ENCODE measurements around the gene NLGN1. TPM values are rescaled to one million over a fixed set of nuclear protein-coding genes. Genes with fewer than 3 reads are reported as not detected.

NLGN1 gene
- polyA plus RNA-seq, 2 of the 4 experiments (the other 2 are of a cell fraction): not detected

DNA sequence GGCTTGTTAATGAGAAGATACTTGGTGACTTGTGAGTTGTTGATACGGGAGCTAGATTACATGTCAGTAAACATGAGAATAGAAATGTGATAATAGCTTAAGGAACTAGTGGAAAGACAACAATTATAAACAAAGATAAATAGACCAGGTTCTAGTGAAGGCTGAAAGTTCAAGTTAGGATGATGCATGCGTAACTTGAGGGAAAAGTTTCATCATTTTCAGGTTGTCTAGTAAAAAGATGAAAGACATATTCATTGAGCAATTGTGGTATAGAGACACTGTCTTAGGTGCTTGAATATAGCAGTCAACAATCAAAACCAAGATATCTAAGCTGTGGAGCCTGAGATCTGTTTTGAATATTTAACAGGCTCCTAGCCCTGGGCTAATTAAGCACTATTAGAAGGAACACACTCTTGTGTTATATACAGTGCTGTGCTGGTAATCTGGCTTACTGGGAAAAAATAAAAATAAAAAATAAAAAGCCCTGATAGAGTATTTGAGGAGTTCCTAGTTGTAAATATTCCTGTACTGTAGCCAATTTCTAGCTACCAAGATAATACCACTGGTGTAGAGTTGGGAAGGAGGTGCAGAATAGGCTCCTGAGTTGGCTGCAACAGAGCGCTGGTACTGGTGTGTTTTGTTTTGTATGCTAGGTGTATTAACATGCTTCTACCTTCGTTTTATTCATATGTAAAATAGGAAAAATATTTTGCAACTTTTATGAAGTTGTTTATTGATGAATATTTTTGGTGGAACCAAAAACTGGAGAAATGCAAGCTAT is 68.5 kb downstream of the NLGN1 start:
- Histone ChIP-seq H3K4me2 (no peak overlapping the region), H3K4me3 (no peak overlapping the region), H3K9me3 (no peaks in the 10 kb centered on the region), H3K27ac (no peak overlapping the region), H3K4me1 (no peaks in the 10 kb centered on the region)
- CTCF ChIA-PET: no interaction called here
- FAIRE-seq (no peak), DNase-seq (ENCODE audit: low read depth in 1 of 2, low spot score in 1 of 2) (no peak), ATAC-seq (no peak)
- WGBS (ENCODE audit: missing lambda C conversion rate): 41% methylated on average over 4 of the region's 4 CpGs
- POLR2A ChIA-PET: no interaction called here
- no peak for TF ChIP-seq ESRRA (IDR thresholded peaks at IDR 0.05; ENCODE audit: borderline replicate concordance, low read length)
- no peak for TF ChIP-seq FOXS1 (CRISPR knock-in tag; IDR thresholded peaks at IDR 0.05)
- TF ChIP-seq CBX2 (IDR thresholded peaks at IDR 0.05; ENCODE audit: borderline replicate concordance, low read depth): no peak
- TF ChIP-seq, protein P1, sequence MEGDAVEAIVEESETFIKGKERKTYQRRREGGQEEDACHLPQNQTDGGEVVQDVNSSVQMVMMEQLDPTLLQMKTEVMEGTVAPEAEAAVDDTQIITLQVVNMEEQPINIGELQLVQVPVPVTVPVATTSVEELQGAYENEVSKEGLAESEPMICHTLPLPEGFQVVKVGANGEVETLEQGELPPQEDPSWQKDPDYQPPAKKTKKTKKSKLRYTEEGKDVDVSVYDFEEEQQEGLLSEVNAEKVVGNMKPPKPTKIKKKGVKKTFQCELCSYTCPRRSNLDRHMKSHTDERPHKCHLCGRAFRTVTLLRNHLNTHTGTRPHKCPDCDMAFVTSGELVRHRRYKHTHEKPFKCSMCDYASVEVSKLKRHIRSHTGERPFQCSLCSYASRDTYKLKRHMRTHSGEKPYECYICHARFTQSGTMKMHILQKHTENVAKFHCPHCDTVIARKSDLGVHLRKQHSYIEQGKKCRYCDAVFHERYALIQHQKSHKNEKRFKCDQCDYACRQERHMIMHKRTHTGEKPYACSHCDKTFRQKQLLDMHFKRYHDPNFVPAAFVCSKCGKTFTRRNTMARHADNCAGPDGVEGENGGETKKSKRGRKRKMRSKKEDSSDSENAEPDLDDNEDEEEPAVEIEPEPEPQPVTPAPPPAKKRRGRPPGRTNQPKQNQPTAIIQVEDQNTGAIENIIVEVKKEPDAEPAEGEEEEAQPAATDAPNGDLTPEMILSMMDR (IDR thresholded peaks at IDR 0.05): no peak
- no peak for TF ChIP-seq JUNB (IDR thresholded peaks at IDR 0.05)
- TF ChIP-seq MAZ (IDR thresholded peaks at IDR 0.05; ENCODE audit: borderline replicate concordance, low read depth, low read length): no peak
- no peak for TF ChIP-seq KDM1A (IDR thresholded peaks at IDR 0.05; ENCODE audit: low read depth)
- TF ChIP-seq PHF8 (IDR thresholded peaks at IDR 0.05; ENCODE audit: borderline replicate concordance, low read depth): no peak
- no peak for TF ChIP-seq BHLHE40 (IDR thresholded peaks at IDR 0.05; ENCODE audit: low read depth, low read length)
- no peak for TF ChIP-seq RARB (CRISPR knock-in tag; IDR thresholded peaks at IDR 0.05)
- TF ChIP-seq ZFP36 (IDR thresholded peaks at IDR 0.05; ENCODE audit: borderline replicate concordance, partially characterized antibody): no peak
- no peak for TF ChIP-seq NPAS2 (CRISPR knock-in tag; IDR thresholded peaks at IDR 0.05; ENCODE audit: borderline replicate concordance)
- no peak for TF ChIP-seq RFX5 (IDR thresholded peaks at IDR 0.05)
- TF ChIP-seq CHD2 (IDR thresholded peaks at IDR 0.05; ENCODE audit: low read length, partially characterized antibody): no peak
- TF ChIP-seq, protein P2, sequence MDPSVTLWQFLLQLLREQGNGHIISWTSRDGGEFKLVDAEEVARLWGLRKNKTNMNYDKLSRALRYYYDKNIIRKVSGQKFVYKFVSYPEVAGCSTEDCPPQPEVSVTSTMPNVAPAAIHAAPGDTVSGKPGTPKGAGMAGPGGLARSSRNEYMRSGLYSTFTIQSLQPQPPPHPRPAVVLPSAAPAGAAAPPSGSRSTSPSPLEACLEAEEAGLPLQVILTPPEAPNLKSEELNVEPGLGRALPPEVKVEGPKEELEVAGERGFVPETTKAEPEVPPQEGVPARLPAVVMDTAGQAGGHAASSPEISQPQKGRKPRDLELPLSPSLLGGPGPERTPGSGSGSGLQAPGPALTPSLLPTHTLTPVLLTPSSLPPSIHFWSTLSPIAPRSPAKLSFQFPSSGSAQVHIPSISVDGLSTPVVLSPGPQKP (IDR thresholded peaks at IDR 0.05; ENCODE audit: low read depth, low read length): no peak
- no peak for TF ChIP-seq RNF2 (IDR thresholded peaks at IDR 0.05; ENCODE audit: borderline replicate concordance, low read depth)
- TF ChIP-seq HOXA7 (CRISPR knock-in tag; IDR thresholded peaks at IDR 0.05): no peak

DNA sequence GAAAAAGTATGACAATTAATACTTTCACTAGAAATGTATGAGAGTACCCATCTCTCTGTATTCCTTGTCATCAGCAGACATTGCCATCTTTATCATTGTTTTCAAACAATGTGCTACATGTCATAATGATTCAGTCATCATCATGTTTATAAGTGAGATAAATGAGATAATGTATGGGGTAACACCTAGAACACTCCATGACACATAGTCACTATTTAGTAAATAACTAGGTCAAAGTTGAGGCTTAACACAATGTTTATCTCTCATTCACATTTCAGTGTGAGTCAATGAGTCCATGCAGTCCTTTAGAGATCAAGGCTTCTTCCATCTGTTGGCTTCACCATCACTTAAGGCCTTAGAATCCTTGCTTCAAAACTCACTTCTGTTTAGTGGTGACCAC is 70.0 kb downstream of the NLGN1 start:
- no peaks in the 10 kb centered on the region for H3K4me1 ChIP-seq
- ChIA-PET POLR2A (no interaction called here), CTCF (no interaction called here)
- FAIRE-seq: no peak
- H3K4me3 ChIP-seq: no peak overlapping the region
- no peak for ATAC-seq
- no peak overlapping the region for H3K4me2 ChIP-seq
- no peak overlapping the region for H3K27ac ChIP-seq
- H3K9me3 ChIP-seq: no peaks in the 10 kb centered on the region
- TF ChIP-seq RFX5 (IDR thresholded peaks at IDR 0.05) (no peak), FOXS1 (CRISPR knock-in tag; IDR thresholded peaks at IDR 0.05) (no peak), CBX8 (IDR thresholded peaks at IDR 0.05) (no peak), ZC3H11A (IDR thresholded peaks at IDR 0.05) (no peak), RAD21 (conservative IDR thresholded peaks at IDR 0.05 in 1 of 2, IDR thresholded peaks at IDR 0.05 in 1 of 2) (no peak), JUN (IDR thresholded peaks at IDR 0.05) (no peak), EP300 (IDR thresholded peaks at IDR 0.05) (no peak), FOSL2 (IDR thresholded peaks at IDR 0.05) (no peak), FOSL2 (CRISPR knock-in tag; IDR thresholded peaks at IDR 0.05) (no peak), JUNB (IDR thresholded peaks at IDR 0.05) (no peak), HOXB5 (CRISPR knock-in tag; IDR thresholded peaks at IDR 0.05) (no peak), MYC (IDR thresholded peaks at IDR 0.05; ENCODE audit: borderline replicate concordance, low read length) (no peak)
- TF ChIP-seq, protein P3, sequence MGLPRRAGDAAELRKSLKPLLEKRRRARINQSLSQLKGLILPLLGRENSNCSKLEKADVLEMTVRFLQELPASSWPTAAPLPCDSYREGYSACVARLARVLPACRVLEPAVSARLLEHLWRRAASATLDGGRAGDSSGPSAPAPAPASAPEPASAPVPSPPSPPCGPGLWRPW (IDR thresholded peaks at IDR 0.05): no peak
- TF ChIP-seq, protein P4, sequence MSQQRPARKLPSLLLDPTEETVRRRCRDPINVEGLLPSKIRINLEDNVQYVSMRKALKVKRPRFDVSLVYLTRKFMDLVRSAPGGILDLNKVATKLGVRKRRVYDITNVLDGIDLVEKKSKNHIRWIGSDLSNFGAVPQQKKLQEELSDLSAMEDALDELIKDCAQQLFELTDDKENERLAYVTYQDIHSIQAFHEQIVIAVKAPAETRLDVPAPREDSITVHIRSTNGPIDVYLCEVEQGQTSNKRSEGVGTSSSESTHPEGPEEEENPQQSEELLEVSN (IDR thresholded peaks at IDR 0.05; ENCODE audit: borderline replicate concordance, low read depth): no peak
- DNase-seq (ENCODE audit: low read depth in 1 of 2, low spot score in 1 of 2): no peak
